ENCODE data around the gene CACNB3.

The CACNB3 gene

GRCh38 chr12:48788854-48789775, 29.2 kb upstream of the CACNB3 start, which contains the start of gene ADCY6:
TSS of gene ADCY6 (minus strand) at chr12:48789089. CDS start at chr12:48783434, 5,655 bp downstream.
- DNase-seq (ENCODE audit: low spot score): peak; percentile 57

- DNase-seq (ENCODE audit: low spot score): no peak
Measured at GRCh38 chr12:48789858-48790326, 28.4 kb upstream of the CACNB3 start.

- no peak for DNase-seq (ENCODE audit: low spot score)
Measured at GRCh38 chr12:48793696-48794095, 24.6 kb upstream of the CACNB3 start.

GRCh38 chr12:48794870-48795269, 23.4 kb upstream of the CACNB3 start:
- DNase-seq (ENCODE audit: low spot score): no peak

- peak; percentile 53 for DNase-seq (ENCODE audit: low spot score)
Measured at GRCh38 chr12:48795550-48796455, 22.5 kb upstream of the CACNB3 start.

- DNase-seq (ENCODE audit: low spot score): no peak
Measured at GRCh38 chr12:48796976-48797375, 21.3 kb upstream of the CACNB3 start.

- DNase-seq (ENCODE audit: low spot score): no peak
Measured at GRCh38 chr12:48800457-48800856, 17.8 kb upstream of the CACNB3 start.

GRCh38 chr12:48800971-48801370, 17.3 kb upstream of the CACNB3 start:
- DNase-seq (ENCODE audit: low spot score): no peak

GRCh38 chr12:48803675-48804074, 14.6 kb upstream of the CACNB3 start:
- DNase-seq (ENCODE audit: low spot score): no peak

- DNase-seq (ENCODE audit: low spot score): no peak
Measured at GRCh38 chr12:48807981-48808380, 10.3 kb upstream of the CACNB3 start.

- DNase-seq (ENCODE audit: low spot score): no peak
Measured at GRCh38 chr12:48810903-48811431, 7.3 kb upstream of the CACNB3 start.

GRCh38 chr12:48811437-48812090, 6.7 kb upstream of the CACNB3 start:
- no peak for DNase-seq (ENCODE audit: low spot score)

GRCh38 chr12:48812389-48812788, 5.9 kb upstream of the CACNB3 start:
- no peak for DNase-seq (ENCODE audit: low spot score)

GRCh38 chr12:48813465-48814261, 4.6 kb upstream of the CACNB3 start:
- no peak for DNase-seq (ENCODE audit: low spot score)

- DNase-seq (ENCODE audit: low spot score): no peak
Measured at GRCh38 chr12:48814262-48815125, 3.8 kb upstream of the CACNB3 start.

GRCh38 chr12:48815126-48816110, 2.9 kb upstream of the CACNB3 start:
- DNase-seq (ENCODE audit: low spot score): peak; percentile 56

GRCh38 chr12:48816143-48816854, 2.0 kb upstream of the CACNB3 start:
- DNase-seq (ENCODE audit: low spot score): no peak

All from putamen (tissue), 1 donor.